IPS-20b (cell line): ENCODE results near the gene CRADD.
"Not testable (repeated sequence)": the region's sequence is repeated elsewhere in the genome, so short reads cannot be mapped to it uniquely, and the experiment has no call there.

ENCODE experiments used
- H3K27ac ChIP-seq: one replicate; pipeline ENCODE4 v1.5.1; 2013; ENCODE audit warnings: low read length
- H3K27me3 ChIP-seq: 2 replicates; pipeline ENCODE4 v1.6.1; 2013; ENCODE audit warnings: mild to moderate bottlenecking, low read length, inconsistent platforms; ENCODE audit not compliant: insufficient read depth
- H3K36me3 ChIP-seq: 2 replicates; pipeline ENCODE4 v1.6.1; 2013; ENCODE audit warnings: low read depth, mild to moderate bottlenecking, inconsistent platforms, low read length, moderate library complexity; ENCODE audit not compliant: insufficient read depth
- H3K4me1 ChIP-seq: 2 replicates; pipeline ENCODE4 v1.6.1; 2013; ENCODE audit warnings: mild to moderate bottlenecking, control low read depth, inconsistent platforms, low read length, moderate library complexity; ENCODE audit not compliant: insufficient read depth
- H3K4me3 ChIP-seq: 2 replicates; pipeline ENCODE4 v1.5.1; 2013; ENCODE audit warnings: mild to moderate bottlenecking, low read length, inconsistent platforms
- H3K9ac ChIP-seq: 2 replicates; pipeline ENCODE4 v1.6.1; 2013; ENCODE audit warnings: low read depth, mild to moderate bottlenecking, inconsistent platforms, low read length, moderate library complexity
- H3K9me3 ChIP-seq: 2 replicates; pipeline ENCODE4 v1.6.1; 2013; ENCODE audit warnings: mild to moderate bottlenecking, low read depth, low read length, inconsistent platforms; ENCODE audit not compliant: insufficient read depth

CRADD gene

DNA sequence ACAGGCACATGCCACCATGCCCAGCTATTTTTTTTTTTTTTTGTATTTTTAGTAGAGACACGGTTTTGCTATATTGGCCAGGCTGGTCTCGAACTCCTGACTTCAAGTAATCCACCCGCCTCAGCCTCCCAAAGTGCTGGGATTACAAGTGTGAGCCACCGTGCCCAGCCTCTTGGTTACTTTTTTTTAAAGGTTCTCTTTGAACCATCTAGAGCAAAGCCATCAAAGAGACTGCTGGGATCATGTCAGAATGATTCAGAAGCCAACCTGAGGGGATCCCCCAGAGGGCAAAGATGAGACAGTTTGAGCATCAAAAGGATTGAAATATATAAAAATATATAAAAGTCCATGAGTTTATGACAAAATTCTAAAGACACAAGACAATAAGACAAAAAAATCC is 103.7 kb downstream of the CRADD start:
- not testable (repeated sequence) for H3K9ac ChIP-seq, H3K27ac ChIP-seq, H3K27me3 ChIP-seq, H3K4me3 ChIP-seq, H3K36me3 ChIP-seq, H3K9me3 ChIP-seq
- peaks cover 11% of the 10 kb centered on the region; the same call in 1 of the 2 replicates for H3K4me1 ChIP-seq

DNA sequence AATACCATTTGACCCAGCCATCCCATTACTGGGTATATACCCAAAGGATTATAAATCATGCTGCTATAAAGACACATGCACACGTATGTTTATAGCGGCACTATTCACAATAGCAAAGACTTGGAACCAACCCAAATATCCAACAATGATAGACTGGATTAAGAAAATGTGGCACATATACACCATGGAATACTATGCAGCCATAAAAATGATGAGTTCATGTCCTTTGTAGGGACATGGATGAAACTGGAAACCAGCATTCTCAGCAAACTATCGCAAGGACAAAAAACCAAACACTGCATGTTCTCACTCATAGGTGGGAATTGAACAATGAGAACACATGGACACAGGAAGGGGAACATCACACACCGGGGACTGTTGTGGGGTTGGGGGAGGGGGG is 104.8 kb downstream of the CRADD start:
- not testable (repeated sequence) for H3K9me3 ChIP-seq, H3K9ac ChIP-seq, H3K27ac ChIP-seq, H3K4me3 ChIP-seq, H3K27me3 ChIP-seq, H3K36me3 ChIP-seq
- H3K4me1 ChIP-seq, result peaks cover 13% of the 10 kb centered on the region; the same call in 1 of the 2 replicates

DNA sequence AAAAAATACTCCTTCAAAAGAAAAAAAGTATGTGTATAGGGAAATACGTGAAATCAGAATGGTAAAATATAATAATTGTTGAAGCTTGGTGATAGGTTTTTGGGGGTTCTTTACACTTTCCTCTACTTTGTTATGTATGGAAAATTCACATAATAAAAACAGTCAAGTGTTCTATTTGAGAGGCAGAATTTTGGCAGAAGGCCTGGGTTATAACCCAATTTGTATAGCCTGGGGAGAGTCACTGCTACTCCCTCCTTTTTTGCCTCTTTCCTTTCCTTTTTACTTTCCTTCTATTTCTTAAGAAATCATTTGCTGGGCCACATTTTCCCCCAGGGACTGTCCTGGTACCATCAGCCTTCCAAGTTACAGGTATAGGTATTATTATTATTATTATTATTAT is 105.7 kb downstream of the CRADD start:
- Histone ChIP-seq H3K27ac (no peak overlapping the region), H3K9ac (no peak overlapping the region), H3K36me3 (no peaks in the 10 kb centered on the region), H3K27me3 (no peaks in the 10 kb centered on the region), H3K4me3 (no peak overlapping the region), H3K4me1 (peaks cover 13% of the 10 kb centered on the region; the same call in 1 of the 2 replicates), H3K9me3 (no peaks in the 10 kb centered on the region)

DNA sequence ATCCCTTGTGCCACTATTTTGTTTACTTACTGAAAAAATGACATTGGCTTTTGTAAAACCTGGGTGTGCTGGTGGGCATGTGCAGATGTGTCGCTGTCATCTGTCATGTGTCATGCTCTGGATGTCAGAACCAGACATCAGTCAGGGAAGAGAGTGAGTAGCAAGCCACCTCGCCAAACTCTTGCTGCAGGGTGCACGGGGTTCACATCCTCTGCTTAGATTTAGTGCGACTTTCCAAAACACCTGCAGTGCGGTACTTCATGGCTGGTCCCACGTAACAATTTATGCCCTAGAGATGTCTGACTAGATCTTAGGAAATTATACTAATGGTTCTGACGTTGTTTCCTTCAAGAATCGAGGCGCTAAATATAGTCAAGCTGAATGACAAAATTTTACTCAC is 106.7 kb downstream of the CRADD start:
- H3K9ac ChIP-seq, result no peak overlapping the region
- no peaks in the 10 kb centered on the region for H3K36me3 ChIP-seq
- H3K27ac ChIP-seq, result no peak overlapping the region
- H3K9me3 ChIP-seq, result no peaks in the 10 kb centered on the region
- H3K27me3 ChIP-seq, result no peaks in the 10 kb centered on the region
- no peak overlapping the region for H3K4me3 ChIP-seq
- peaks cover 13% of the 10 kb centered on the region; the same call in 1 of the 2 replicates for H3K4me1 ChIP-seq

DNA sequence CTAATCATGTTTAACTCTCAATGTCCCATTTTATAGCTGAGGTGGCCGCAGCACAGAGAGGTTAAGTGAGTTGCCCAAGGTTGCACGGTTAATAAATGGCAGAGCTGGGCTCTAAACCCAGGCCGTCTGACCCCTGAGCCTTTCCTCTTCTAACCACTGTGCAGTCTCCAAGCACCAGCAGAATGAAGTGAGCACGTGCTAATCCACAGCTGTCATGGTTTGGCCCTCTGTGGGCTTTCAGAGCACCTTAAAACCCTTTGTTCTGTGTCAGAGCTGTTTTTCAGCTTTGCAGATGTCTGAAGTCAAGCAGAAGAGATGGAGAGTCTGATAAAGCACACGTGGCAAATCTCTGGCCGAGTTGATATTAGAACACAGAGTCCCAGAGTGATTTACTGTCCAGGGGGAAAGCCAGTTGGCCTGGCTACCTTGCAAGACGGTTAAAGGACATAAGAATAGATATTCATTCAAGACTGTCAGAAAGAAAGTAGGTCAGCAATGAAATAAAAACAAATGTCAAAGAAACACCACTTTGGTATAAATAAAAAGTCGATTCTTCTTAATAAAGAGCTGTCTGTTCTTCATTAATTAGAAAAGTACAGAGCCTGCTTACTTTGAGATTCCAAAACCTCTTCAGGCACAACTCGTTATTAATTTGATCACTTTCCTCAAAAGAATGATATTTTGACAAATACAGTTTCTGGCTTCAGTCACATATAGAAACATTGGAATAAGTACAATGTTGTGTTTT is 107.3 kb downstream of the CRADD start:
- Histone ChIP-seq H3K9me3 (no peaks in the 10 kb centered on the region), H3K4me1 (peaks cover 13% of the 10 kb centered on the region; the same call in 1 of the 2 replicates), H3K36me3 (no peaks in the 10 kb centered on the region), H3K4me3 (no peak overlapping the region), H3K27me3 (no peaks in the 10 kb centered on the region), H3K27ac (no peak overlapping the region), H3K9ac (no peak overlapping the region)

DNA sequence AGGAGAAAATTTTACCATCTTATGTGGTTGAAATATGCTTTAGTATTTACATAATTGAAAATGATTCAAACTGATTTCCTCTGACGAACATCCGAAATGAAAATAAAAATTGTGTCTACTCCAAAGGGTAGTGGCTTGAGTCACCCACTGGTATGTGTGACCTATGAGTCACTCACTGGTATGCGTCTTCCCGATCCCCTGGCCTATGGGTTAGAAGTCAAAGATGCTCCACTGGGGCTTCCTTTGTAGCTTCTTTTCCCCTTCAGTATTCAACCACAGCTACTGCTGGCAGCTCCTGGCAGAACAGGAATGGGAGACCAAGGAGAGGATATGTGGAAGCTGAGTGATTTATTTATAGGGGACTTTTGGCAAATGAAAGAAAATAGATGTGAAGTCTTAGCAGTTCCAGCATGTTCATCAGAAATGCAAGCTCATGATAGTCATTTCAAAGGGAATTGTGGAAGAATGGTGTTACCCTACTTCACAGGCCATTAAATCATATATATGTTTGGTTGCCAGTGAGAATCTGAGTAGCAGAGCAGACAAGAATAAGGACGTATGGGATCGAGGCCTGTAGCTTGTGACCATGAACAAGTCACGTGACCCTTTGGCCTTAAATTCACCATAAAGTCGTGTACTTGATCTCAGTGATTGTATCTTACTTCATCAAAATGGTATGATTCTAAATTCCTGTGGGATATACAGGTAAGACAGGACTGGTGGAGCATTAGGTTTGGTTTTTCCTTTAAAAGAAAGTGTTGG is 108.3 kb downstream of the CRADD start:
- no peak overlapping the region for H3K4me3 ChIP-seq

DNA sequence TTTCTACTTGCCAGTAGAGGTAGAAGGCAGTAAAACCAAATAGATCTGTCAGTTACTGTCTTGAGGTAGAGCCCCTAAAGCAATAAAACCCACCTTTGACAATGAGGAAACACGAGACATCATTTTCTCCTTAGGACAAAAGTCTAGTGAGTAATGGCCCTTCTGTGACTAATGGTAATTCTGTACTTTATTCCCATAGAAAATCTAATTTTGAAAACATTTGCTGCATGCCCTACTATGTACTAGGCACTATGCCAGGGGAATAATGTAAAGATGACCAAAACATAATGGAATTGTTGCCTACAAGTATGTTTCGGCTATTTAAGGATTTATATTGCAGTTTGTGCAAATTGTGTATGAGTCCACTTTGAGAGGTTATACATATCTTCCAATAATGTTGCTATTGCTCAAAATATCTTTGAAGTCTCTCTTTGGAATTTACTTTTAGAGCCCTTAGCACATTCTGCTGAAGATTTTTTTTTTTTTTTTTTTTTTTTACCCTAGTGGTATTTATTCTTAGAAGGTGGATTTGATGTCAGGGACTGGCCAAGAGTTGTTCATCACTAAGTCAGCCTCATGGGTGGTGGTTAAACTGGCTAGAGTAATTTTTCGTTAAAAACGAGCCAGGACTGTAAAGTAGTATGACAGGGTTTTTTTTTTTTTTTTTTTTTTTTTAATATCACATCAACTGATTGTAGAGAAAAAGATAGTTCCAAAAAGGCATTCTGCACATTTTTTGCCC is 109.7 kb downstream of the CRADD start:
- Histone ChIP-seq H3K9ac (no peak overlapping the region), H3K36me3 (no peaks in the 10 kb centered on the region), H3K27ac (no peak overlapping the region), H3K4me1 (peaks cover 16% of the 10 kb centered on the region; the same call in 1 of the 2 replicates), H3K9me3 (no peaks in the 10 kb centered on the region), H3K4me3 (no peak overlapping the region), H3K27me3 (no peaks in the 10 kb centered on the region)

More for the DNA sequence above, 108.3 kb downstream of the CRADD start:
- H3K36me3 ChIP-seq, result no peaks in the 10 kb centered on the region
- H3K4me1 ChIP-seq, result peaks cover 16% of the 10 kb centered on the region; the same call in 1 of the 2 replicates
- no peaks in the 10 kb centered on the region for H3K9me3 ChIP-seq
- H3K27ac ChIP-seq, result no peak overlapping the region
- H3K9ac ChIP-seq, result no peak overlapping the region
- H3K27me3 ChIP-seq, result no peaks in the 10 kb centered on the region

DNA sequence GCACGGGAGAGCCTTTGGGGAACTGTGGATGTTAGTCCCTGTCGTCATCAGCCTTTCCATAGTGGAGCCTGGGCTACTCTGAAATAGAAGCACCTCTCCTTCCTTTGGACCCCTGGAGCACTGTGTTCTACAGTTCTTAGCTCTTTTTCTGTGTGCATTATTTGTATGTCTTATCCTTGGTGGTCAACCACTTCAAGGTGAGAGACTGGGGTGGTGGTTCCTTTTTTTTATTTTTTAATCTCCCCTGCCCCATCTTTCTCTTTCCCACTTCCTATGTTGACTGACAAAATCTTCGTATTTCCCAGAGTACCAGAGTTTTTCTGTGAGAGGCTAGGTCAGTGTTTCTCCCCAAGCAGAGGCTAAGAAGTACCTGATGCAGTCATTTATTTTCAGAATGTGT is 111.7 kb downstream of the CRADD start:
- H3K27me3 ChIP-seq, result no peaks in the 10 kb centered on the region
- peaks cover 16% of the 10 kb centered on the region; the same call in 1 of the 2 replicates for H3K4me1 ChIP-seq
- H3K9me3 ChIP-seq, result no peaks in the 10 kb centered on the region
- H3K4me3 ChIP-seq, result no peak overlapping the region
- no peak overlapping the region for H3K27ac ChIP-seq
- H3K36me3 ChIP-seq, result no peaks in the 10 kb centered on the region
- no peak overlapping the region for H3K9ac ChIP-seq

DNA sequence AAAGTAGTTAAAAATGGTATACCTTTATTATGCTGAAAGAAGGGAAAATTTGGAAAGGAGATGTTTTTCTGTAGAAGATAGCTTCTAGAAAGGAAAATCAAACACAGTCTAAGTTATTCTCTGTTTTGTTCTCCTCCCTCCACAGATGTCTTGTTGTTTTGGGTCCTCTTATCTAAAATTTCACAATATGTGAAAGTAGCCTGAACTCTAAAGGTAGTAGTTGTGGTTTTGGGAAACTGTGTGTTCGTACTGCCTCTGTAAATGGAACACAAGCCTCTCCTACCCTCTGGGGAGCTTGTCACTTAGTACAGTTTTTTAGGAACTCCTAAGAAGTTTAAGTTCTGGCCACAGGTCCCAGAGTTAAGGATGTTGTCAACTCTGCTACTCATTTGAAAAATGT is 112.6 kb downstream of the CRADD start:
- H3K9me3 ChIP-seq, result no peaks in the 10 kb centered on the region
- H3K27ac ChIP-seq, result no peak overlapping the region
- no peaks in the 10 kb centered on the region for H3K27me3 ChIP-seq
- H3K4me1 ChIP-seq, result peaks cover 13% of the 10 kb centered on the region; the same call in 1 of the 2 replicates
- no peak overlapping the region for H3K4me3 ChIP-seq
- H3K36me3 ChIP-seq, result no peaks in the 10 kb centered on the region
- H3K9ac ChIP-seq, result no peak overlapping the region

DNA sequence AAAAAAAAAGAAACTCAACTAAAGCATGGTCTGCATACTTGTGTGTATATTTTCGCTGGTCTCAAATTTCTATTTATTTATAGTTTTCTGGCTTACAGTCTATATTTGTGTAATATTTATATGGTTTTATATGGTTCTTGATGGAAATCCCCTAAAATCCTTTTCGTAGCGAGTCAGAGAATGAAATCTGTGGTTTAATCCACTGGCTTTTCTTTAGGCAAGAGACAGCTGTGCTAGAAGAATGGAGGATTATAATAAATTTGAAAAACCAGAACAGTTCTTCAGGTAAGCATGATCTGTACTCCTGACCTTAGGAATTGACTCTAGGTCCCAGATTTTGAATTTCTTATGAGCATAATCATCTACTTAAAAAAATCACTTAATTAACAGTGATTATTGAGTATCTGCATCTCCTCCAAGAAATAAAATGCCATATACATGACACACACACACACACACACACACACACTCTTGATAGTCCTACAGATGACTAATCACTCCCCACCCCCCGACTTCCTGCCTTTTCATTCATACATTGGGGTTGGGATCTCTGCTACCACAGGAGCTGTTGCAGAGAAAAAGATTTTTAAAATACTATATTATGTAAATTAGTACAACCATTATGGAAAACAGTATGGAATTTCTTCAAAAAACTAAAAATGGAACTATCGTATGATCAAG is 113.4 kb downstream of the CRADD start:
- no peak overlapping the region for H3K4me3 ChIP-seq
- 0 out of 2 replicates have a peak, but pooled peaks cover 6% of the 10 kb centered on the region for H3K4me1 ChIP-seq
- no peaks in the 10 kb centered on the region for H3K36me3 ChIP-seq
- no peaks in the 10 kb centered on the region for H3K27me3 ChIP-seq
- H3K27ac ChIP-seq, result no peak overlapping the region
- H3K9ac ChIP-seq, result no peak overlapping the region
- no peaks in the 10 kb centered on the region for H3K9me3 ChIP-seq

DNA sequence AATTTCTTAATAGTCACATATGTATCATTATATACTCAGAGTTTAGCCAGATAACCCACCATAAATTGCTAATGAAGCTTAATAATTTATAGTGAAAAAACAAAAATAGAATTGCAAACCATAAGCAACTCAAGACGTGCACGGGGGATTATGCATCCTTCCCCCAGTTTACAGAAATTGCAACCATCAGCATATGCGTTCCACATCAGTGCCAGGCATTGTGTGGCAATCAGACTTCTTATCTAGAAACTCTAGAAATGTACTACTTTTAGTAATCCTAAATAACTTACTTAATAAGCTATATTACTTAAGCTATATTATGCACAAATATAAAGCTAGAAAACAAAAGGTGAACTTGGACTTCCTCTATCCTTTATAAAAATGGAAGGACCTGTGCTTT is 115.8 kb downstream of the CRADD start:
- Histone ChIP-seq H3K36me3 (no peaks in the 10 kb centered on the region), H3K9me3 (no peaks in the 10 kb centered on the region), H3K27ac (no peak overlapping the region), H3K27me3 (no peaks in the 10 kb centered on the region), H3K4me1 (0 out of 2 replicates have a peak, but pooled peaks cover 3% of the 10 kb centered on the region), H3K4me3 (no peak overlapping the region), H3K9ac (no peak overlapping the region)
